Hypothalamus (tissue), 51 donors: ENCODE results near the gene RBFA.
A peak's percentile ranks its signal among the peaks of the same experiment; 100 is the strongest.
"Not testable (repeated sequence)": the region's sequence is repeated elsewhere in the genome, so short reads cannot be mapped to it uniquely, and the experiment has no call there.

ENCODE experiments used
- DNase-seq, 51 donors: peaks; one replicate each; lab custom pipeline; 2025; lab: John Stamatoyannopoulos, UW

The RBFA gene

DNA sequence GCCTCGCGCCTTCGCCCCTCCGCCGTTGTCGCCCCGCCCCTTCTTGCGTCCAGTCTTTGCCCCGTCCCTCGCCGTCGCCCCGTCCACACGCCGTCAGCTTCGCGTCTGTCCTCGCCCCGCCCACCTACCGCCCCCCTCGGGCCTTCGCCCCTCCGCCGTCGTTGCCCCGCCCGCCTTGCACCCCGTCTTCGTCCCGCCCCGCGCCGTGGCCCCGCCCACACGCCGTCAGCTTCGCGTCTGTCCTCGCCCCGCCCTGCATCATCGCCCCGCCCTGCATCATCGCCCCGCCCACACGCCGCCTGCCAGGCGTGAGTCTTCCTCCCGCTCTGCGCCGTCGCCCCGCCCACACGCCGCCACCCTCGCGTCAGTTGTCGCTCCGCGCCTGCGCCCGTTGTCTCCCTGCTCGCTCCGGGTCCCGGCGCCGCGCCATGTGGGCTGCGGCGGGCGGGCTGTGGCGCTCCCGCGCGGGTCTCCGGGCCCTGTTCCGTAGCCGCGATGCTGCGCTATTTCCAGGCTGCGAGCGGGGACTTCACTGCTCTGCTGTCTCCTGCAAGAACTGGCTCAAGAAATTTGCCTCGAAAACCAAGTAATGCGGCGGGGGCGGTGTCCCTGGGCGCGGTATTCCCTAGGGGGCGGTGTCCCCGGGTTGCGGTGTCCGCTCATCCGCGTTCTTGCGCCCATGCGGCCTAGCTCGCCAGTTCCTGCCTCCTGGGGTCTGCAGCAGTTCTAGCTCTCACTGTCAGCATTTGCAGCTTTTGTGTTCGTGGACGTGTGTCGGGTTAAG is at the start of gene RBFA:
TSS of gene RBFA (plus strand) at position 367 of the 784 bp plus-strand sequence. CDS start at position 429, 62 bp downstream.
- DNase-seq: peak; percentile 91 to 100 (median 99)

DNA sequence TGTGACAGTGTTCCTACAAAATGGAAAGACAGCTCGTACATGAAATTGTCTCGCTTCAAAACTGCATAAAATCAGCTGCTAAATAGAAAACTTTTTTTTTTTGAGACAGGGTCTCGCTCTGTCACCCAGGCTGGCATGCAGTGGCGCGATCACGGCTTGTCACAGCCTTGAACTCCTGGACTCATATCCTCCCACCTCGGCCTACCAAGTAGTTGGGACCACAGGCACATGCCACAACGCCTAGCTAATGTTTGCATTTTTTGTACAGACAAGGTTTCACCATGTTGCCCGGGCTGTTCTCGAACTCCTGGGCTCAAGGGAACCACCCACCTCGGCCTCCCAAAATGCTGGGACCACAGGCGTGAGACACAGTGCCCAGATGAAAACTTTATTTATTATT is 49.1 kb upstream of the RBFA start:
- DNase-seq: no peak

GRCh38 chr18:79986726-79987125 is 47.5 kb upstream of the RBFA start:
- peak in 1 of 51 donors; percentile 7 for DNase-seq

GRCh38 chr18:79987566-79987965 is 46.7 kb upstream of the RBFA start:
- DNase-seq: no peak

DNA sequence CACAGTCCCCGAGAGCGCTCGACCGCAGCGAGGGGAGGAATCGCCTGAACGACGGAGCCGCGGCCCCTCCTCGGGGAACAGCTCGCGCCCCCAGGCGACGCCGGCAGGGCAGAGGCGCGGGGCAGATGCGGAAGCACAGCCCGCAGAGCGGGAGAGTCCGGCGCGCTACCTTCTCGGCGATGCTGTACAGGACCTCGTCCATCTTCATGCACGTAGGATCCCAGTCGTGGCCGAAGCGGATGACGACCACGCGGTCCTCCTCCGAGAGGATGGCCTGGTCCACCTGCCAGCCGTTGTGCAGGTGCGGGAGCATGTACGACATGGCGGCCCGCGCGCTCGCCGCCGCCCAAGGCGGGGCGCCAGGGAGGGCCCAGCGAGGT is 46.2 kb upstream of the RBFA start:
- DNase-seq: peak in 25 of 51 donors; percentile 43 to 88 (median 69)

DNA sequence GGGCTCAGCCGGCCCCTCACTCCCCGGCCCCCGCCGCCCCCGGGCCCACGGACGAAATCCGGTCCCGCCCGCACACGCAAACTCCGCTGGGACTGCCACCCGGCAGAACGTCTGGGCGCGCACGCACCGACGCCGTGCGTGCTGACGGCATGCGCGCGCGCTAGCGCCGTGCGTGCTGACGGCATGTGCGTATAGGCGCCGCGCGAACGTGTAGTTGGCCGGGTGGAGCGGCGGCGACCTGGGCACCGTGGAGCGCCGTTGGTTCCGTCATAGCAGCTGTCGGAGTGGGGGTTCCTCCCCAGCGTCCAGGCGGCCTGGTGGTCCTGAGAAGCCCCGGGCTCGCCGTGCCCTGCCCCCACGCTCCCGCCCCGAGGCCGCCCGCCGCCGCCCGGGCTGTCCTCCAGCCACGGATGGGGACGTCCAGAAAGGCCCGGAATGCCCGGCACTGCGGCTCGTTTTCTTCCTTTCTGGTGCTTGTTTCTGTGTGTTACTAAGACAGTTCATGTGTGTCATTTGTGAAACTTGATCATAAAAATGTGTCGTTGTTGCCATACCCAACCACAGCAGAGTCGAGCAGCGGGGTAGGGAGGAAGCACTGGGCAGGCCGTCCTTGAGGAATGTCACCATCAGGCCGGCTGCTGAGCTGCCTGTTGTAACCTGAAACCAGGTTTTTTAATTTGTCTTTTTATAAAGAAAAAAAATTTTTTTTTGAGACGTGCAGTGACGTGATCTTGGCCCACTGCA is 45.6 kb upstream of the RBFA start, which contains the start of gene TXNL4A:
TSS of gene TXNL4A (minus strand) at position 113 of the 744 bp plus-strand sequence. CDS start 171 bp downstream, outside the sequence.
- peak in 50 of 51 donors; percentile 26 to 91 (median 78) for DNase-seq

DNA sequence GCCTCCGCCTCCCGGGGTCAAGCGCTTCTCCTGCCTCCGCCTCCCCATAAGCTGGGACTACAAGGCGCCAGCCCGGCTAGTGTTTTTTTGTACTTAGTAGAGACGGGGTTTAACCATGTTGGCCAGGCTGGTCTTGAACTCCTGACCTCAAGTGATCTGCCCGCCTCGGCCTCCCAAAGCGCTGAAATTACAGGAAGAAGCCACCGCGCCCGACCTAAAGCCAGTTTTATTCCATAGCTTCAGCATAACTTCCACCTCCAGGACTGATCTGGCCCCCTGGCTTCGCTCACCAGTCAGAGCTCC is 45.1 kb upstream of the RBFA start:
- no peak for DNase-seq

DNA sequence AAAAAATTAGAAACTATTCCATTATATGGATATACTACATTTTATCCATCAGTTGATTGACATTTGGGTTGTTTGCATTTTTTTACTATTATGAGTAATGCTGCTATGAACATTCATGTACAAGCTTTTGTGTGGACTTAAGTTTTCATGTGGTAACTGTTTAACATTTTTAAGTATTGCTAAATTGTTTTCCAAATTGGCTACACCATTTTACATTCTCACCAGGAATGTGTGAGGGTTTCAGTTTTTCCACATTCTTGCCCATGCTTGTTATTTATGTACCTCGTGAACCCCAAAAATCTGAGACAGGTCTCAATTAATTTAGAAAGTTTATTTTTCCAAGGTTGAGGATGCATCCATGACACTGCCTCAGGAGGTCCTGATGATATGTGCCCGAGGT is 42.7 kb upstream of the RBFA start:
- DNase-seq: no peak

- not testable (repeated sequence) for DNase-seq
Measured at GRCh38 chr18:79999701-80000100, 34.5 kb upstream of the RBFA start.

- DNase-seq: no peak
Measured at GRCh38 chr18:80000877-80001276, 33.4 kb upstream of the RBFA start.

- no peak for DNase-seq
Measured at GRCh38 chr18:80002468-80002867, 31.8 kb upstream of the RBFA start.

GRCh38 chr18:80004600-80005342 is 29.5 kb upstream of the RBFA start:
- no peak for DNase-seq

GRCh38 chr18:80006724-80007123 is 27.5 kb upstream of the RBFA start:
- DNase-seq: peak in 1 of 51 donors; percentile 29

DNA sequence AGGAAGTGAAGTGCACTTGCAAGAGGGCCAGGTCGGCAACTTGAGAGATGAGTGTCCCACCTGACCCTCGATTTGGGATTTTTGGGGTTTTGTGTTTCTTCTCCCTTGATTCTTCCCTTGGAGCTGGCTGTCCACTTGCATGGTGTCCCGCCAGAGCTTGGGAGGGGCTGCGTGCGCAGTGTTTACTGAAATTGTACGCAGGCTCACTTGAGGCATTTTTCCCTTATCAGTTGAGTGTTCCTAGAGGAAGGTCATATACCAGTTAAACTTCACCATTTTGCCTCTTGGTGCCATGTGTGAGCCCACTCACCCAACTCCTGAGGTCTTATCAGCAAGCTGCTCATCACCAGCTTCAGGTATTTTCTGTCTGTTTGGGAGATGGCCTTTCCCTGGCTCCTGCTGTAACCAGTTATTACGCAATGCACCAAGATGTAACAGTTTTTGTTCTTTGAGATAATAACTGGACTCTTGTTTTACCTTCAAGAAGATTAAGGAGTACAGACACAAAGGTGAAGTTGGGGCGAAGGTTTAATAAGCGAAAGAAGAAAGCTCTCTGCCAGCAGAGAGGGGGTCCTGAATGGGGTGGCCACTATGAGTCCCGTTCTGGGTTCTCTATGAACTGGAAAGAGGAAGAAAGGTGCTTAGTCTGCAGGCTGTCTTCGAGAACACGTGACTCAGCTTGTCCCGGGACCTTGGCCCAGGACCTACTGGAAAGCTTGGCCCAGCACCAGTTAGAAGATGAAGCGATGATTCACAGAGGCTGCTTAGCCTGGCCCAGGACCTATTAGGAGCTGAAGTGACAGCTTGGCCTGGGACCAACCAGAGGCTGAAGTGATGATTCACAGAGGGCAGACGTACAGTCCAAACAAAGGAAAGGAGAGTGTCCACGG is 24.3 kb upstream of the RBFA start:
- peak in 14 of 51 donors; percentile 12 to 83 (median 44) for DNase-seq

GRCh38 chr18:80010551-80010906 is 23.7 kb upstream of the RBFA start:
- DNase-seq: peak in 1 of 51 donors; percentile 46

GRCh38 chr18:80011496-80012137 is 22.6 kb upstream of the RBFA start:
- DNase-seq: not testable (repeated sequence)

DNA sequence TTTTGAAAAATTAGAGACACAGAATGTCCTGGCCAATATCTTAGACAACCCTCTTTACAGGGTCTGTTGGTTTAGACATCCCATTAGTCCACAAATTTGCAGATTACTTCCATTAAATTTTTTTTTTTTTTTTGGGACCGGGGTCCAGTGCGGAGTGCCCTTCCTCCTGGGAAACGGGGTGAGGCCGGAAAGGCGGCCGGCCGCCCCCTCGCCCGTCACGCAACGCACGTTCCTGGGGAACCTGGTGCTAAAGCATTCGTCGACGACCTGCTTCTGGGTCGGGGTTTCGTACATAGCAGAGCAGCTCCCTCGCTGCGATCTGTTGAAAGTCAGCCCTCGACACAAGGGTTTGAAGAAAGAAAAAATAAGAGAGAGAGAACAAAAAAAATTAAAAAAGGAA is 21.5 kb upstream of the RBFA start:
- no peak for DNase-seq

- no peak for DNase-seq
Measured at GRCh38 chr18:80022613-80023012, 11.6 kb upstream of the RBFA start.

DNA sequence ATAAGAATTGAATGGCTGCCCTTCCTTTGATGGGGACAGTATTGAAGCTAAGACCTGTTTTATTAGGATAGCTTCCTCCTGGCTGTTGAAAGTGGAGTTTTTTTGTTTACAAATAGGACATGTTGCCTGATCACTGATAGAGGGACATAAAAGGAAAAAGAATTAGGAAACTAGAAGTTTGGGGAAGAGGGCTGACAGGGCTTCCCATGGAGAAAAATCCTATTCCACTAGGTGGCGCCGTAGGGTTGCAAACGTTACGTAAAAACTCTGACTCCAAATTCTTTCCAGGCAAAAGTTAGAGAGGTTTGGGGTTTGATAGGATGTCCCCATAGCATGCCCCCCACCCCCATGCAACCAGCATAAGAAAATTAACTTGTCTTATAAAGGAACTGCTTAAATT is 11.1 kb upstream of the RBFA start:
- DNase-seq: no peak

GRCh38 chr18:80026363-80026762 is 7.9 kb upstream of the RBFA start:
- DNase-seq: no peak
